Measurements from ENCODE around the gene ZNF664. TPM values are rescaled to one million over a fixed set of nuclear protein-coding genes. Genes with fewer than 3 reads are reported as not detected.

Gene ZNF664
- total and polyA plus RNA-seq, 4 donors: 31.7 to 118 (median 69.5) TPM

DNA sequence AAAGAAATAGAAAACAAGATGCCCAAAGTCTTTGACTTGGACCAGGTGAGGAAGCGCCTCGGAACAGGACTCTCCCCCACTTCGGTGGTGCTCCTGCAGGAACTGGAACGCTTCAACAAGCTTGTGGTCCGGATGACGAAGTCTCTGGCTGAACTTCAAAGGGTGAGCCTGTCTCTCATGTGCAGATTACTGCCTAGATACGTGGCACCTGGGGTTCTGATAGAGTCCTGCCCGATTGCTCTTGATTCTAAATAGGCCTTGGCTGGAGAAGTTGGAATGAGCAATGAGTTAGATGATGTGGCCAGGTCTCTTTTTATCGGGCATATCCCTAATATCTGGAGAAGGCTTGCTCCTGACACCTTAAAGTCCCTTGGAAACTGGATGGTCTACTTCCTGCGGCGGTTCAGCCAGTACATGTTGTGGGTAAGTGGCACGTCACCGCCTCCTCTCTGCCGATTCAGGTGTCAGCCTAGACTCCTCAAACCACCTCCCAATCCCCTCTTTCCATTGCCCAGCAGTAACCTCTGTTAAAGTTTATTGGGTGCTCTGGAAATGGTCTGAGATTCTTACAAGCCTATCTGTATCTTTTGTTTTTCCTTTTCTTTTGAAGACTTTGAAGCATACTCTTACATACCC lies 41.2 kb upstream of the ZNF664 start:
- no peak overlapping the region for H3K27ac ChIP-seq (ENCODE audit: low read depth in 1 of 2, low read length in 1 of 2)
- no peaks in the 10 kb centered on the region for H3K27me3 ChIP-seq (ENCODE audit: control insufficient read depth in 3 of 3, insufficient read depth in 3 of 3, low read length in 2 of 3)
- peaks cover 0 to 7% (median 5%) of the 10 kb centered on the region in 4 donors for H3K36me3 ChIP-seq (ENCODE audit: control insufficient read depth in 4 of 4, insufficient read depth in 4 of 4, low read length in 4 of 4)
- no peak overlapping the region for H3K4me3 ChIP-seq
- no peak overlapping the region for H3K9ac ChIP-seq (ENCODE audit: insufficient read depth in 1 of 2, low read length in 2 of 2)
- H3K9me3 ChIP-seq (ENCODE audit: control insufficient read depth in 4 of 4, insufficient read depth in 3 of 4, low read length in 3 of 4): no peaks in the 10 kb centered on the region
- ATAC-seq (ENCODE audit: insufficient read depth, low FRiP score): no peak
- no peak for DNase-seq
- TF ChIP-seq CTCF (IDR thresholded peaks at IDR 0.05; ENCODE audit: control extremely low read depth, extremely low read depth): no peak
- WGBS, 2 donors: 70 to 87% methylated on average over 14 of the region's 14 CpGs
- H3K4me1 ChIP-seq (ENCODE audit: control insufficient read depth in 5 of 5, insufficient read depth in 5 of 5, low read length in 5 of 5): peaks cover 0 to 4% (median 0%) of the 10 kb centered on the region in 5 donors

- Histone ChIP-seq H3K9me3 (ENCODE audit: control insufficient read depth in 4 of 4, insufficient read depth in 3 of 4, low read length in 3 of 4) (no peaks in the 10 kb centered on the region), H3K9ac (ENCODE audit: insufficient read depth in 1 of 2, low read length in 2 of 2) (no peak overlapping the region), H3K4me1 (ENCODE audit: control insufficient read depth in 5 of 5, insufficient read depth in 5 of 5, low read length in 5 of 5) (peaks cover 0 to 4% (median 0%) of the 10 kb centered on the region in 5 donors), H3K36me3 (ENCODE audit: control insufficient read depth in 4 of 4, insufficient read depth in 4 of 4, low read length in 4 of 4) (peaks cover 0 to 13% (median 7%) of the 10 kb centered on the region in 4 donors), H3K27me3 (ENCODE audit: control insufficient read depth in 3 of 3, insufficient read depth in 3 of 3, low read length in 2 of 3) (no peaks in the 10 kb centered on the region), H3K4me3 (no peak overlapping the region), H3K27ac (ENCODE audit: low read depth in 1 of 2, low read length in 1 of 2) (no peak overlapping the region)
- DNase-seq (no peak), ATAC-seq (ENCODE audit: insufficient read depth, low FRiP score) (no peak)
- 92% methylated on average over 14 of the region's 14 CpGs for WGBS, 2 donors
- TF ChIP-seq CTCF (IDR thresholded peaks at IDR 0.05; ENCODE audit: control extremely low read depth, extremely low read depth): no peak
These were observed 39.8 kb upstream of the ZNF664 start for GRCh38 chr12:123933214-123933613.

DNA sequence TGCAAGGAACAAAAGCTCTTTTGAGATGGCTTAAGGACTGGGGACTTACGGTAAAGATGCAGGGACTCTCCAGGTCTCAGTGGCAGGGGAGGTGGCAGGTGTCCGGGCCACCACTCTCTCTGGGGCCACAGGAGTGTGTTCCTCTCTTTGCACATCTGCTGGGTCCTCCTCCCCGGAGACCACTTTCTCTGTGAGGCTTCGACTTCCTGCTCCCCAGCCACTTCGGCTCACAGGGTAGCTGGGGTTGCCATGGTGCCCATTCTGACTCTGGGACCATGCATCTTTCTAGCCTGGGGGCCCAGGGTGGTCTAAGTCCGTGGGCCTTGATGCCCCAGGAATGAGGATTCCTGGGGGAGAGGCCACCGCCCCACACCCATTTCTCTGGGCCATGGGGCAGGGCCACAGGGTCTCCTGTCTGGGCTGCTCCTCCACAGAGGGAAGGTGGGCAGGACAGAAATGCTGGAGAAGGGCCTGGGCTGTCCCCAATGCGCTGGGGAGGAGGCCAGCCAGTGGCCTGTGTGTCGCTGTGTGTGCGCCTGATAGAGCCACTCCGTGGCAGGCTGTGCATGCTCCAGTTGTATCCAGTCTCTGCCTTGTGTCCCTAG lies 38.9 kb upstream of the ZNF664 start:
- H3K9me3 ChIP-seq (ENCODE audit: control insufficient read depth in 4 of 4, insufficient read depth in 3 of 4, low read length in 3 of 4): no peaks in the 10 kb centered on the region
- TF ChIP-seq CTCF (IDR thresholded peaks at IDR 0.05; ENCODE audit: control extremely low read depth, extremely low read depth): no peak
- peaks cover 0 to 13% (median 7%) of the 10 kb centered on the region in 4 donors for H3K36me3 ChIP-seq (ENCODE audit: control insufficient read depth in 4 of 4, insufficient read depth in 4 of 4, low read length in 4 of 4)
- 85 to 88% methylated on average over 11 of the region's 11 CpGs for WGBS, 2 donors
- no peak overlapping the region for H3K27ac ChIP-seq (ENCODE audit: low read depth in 1 of 2, low read length in 1 of 2)
- DNase-seq (no peak), ATAC-seq (ENCODE audit: insufficient read depth, low FRiP score) (no peak)
- H3K4me1 ChIP-seq (ENCODE audit: control insufficient read depth in 5 of 5, insufficient read depth in 5 of 5, low read length in 5 of 5): peaks cover 0 to 5% (median 3%) of the 10 kb centered on the region in 5 donors
- H3K9ac ChIP-seq (ENCODE audit: insufficient read depth in 1 of 2, low read length in 2 of 2): no peak overlapping the region
- H3K27me3 ChIP-seq (ENCODE audit: control insufficient read depth in 3 of 3, insufficient read depth in 3 of 3, low read length in 2 of 3): no peaks in the 10 kb centered on the region
- H3K4me3 ChIP-seq: no peak overlapping the region
